Uterus (tissue), 2 donors: ENCODE data around the gene DNAJC28.

Experiments
- POLR2A ChIP-seq, 2 donors: fragments of 450-650 bp; IDR thresholded peaks; one replicate each; pipeline ENCODE4 v1.6.1; 2016; ENCODE audit warnings: antibody characterized with exemption in 2 of 2, mild to moderate bottlenecking in 1 of 2, moderate library complexity in 1 of 2
- TF ChIP-seq, protein P1 (sequence below), 4 experiments: fragments of 200-600 bp in 2 of 4; fragments of 450-650 bp in 2 of 4; sonication (generic) in 2 of 4; IDR thresholded peaks; one replicate each; pipeline ENCODE4 v1.5.1; 2016 to 2019; ENCODE audit warnings: antibody characterized with exemption in 4 of 4, mild to moderate bottlenecking in 2 of 4, moderate library complexity in 1 of 4

DNA sequence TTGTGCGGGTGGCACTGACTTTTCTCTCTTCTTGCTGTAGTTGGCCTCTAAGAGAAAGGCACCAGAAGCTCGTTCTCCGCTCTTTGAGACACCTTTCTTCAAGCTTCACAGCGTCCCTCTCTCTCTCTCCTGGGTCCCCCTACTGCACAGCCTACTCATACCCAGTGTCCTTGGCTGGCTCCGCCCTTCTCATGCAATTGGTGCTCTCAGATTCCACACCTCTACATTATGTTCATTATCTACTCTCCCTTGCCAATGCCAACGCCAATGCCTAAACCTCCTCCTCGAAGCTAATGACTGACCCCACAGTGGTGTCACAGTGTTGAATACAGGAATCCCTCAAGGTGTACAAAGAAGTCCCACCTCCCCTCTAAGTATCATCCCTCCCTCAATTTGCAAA lies 4.8 kb upstream of the DNAJC28 start:
- TF ChIP-seq POLR2A (IDR thresholded peaks at IDR 0.05), result no peak
- TF ChIP-seq, protein P1, sequence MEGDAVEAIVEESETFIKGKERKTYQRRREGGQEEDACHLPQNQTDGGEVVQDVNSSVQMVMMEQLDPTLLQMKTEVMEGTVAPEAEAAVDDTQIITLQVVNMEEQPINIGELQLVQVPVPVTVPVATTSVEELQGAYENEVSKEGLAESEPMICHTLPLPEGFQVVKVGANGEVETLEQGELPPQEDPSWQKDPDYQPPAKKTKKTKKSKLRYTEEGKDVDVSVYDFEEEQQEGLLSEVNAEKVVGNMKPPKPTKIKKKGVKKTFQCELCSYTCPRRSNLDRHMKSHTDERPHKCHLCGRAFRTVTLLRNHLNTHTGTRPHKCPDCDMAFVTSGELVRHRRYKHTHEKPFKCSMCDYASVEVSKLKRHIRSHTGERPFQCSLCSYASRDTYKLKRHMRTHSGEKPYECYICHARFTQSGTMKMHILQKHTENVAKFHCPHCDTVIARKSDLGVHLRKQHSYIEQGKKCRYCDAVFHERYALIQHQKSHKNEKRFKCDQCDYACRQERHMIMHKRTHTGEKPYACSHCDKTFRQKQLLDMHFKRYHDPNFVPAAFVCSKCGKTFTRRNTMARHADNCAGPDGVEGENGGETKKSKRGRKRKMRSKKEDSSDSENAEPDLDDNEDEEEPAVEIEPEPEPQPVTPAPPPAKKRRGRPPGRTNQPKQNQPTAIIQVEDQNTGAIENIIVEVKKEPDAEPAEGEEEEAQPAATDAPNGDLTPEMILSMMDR (IDR thresholded peaks at IDR 0.05), result no peak
